Gastroesophageal sphincter (tissue), 3 donors: ENCODE data around the gene FAM216A.
"Not testable (repeated sequence)": the region's sequence is repeated elsewhere in the genome, so short reads cannot be mapped to it uniquely, and the experiment has no call there.

Source experiments
- CTCF ChIP-seq, 4 experiments: fragments of 200-600 bp in 2 of 4; fragments of 450-650 bp in 2 of 4; sonication (generic) in 1 of 4; IDR thresholded peaks; one replicate each; pipeline ENCODE4 v1.5.1; 2017 to 2019; ENCODE audit warnings: antibody characterized with exemption in 4 of 4, mild to moderate bottlenecking in 2 of 4, moderate library complexity in 2 of 4
- EP300 ChIP-seq: sonication (generic); formaldehyde crosslinking; IDR thresholded peaks from one replicate; pipeline ENCODE4 v1.6.1; 2017; ENCODE audit warnings: antibody characterized with exemption, mild to moderate bottlenecking
- POLR2A ChIP-seq, 2 donors: fragments of 450-650 bp; IDR thresholded peaks; one replicate each; pipeline ENCODE4 v1.6.1; 2017; ENCODE audit warnings: antibody characterized with exemption in 2 of 2, mild to moderate bottlenecking in 2 of 2, moderate library complexity in 1 of 2

GRCh38 chr12:110465765-110466164, 2.9 kb upstream of the FAM216A start:
- TF ChIP-seq EP300; CTCF (IDR thresholded peaks at IDR 0.05); POLR2A (IDR thresholded peaks at IDR 0.05): not testable (repeated sequence)
